Neutrophil (primary cell): ENCODE measurements around the gene MGAT4A.

Experiments used
- H3K27ac ChIP-seq: fragments of 200-600 bp; sonication (generic); 2 replicates; pipeline ENCODE4 v1.5.1; 2016; ENCODE audit warnings: mild to moderate bottlenecking, moderate library complexity
- H3K27me3 ChIP-seq: fragments of 200-600 bp; sonication (generic); 2 replicates; pipeline ENCODE4 v1.6.0; 2016; ENCODE audit warnings: mild to moderate bottlenecking
- H3K36me3 ChIP-seq: fragments of 200-600 bp; sonication (generic); 2 replicates; pipeline ENCODE4 v1.5.1; 2017
- H3K4me1 ChIP-seq, 2 experiments: fragments of 200-600 bp in 1 of 2; sonication (generic) in 1 of 2; 1 replicate in 1 of 2; 2 replicates in 1 of 2; pipeline versions ENCODE4 v1.5.1 to v1.6.1; 2013 to 2016; ENCODE audit warnings: low read depth in 1 of 2, low read length in 1 of 2, mild to moderate bottlenecking in 1 of 2, moderate library complexity in 1 of 2; ENCODE audit not compliant: control insufficient read depth in 1 of 2, insufficient read depth in 1 of 2
- H3K4me3 ChIP-seq, 2 experiments: fragments of 200-600 bp in 1 of 2; sonication (generic) in 1 of 2; 1 replicate in 1 of 2; 2 replicates in 1 of 2; pipeline ENCODE4 v1.5.1; 2013 to 2016; ENCODE audit warnings: low read depth in 1 of 2, low read length in 1 of 2, mild to moderate bottlenecking in 1 of 2, moderate library complexity in 1 of 2
- H3K9me3 ChIP-seq: fragments of 200-600 bp; sonication (generic); 2 replicates; pipeline ENCODE4 v1.5.1; 2016
- CTCF ChIP-seq: fragments of 200-600 bp; sonication (generic); IDR thresholded peaks from 2 replicates; pipeline ENCODE4 v1.5.1; 2016; ENCODE audit warnings: antibody characterized with exemption

Gene MGAT4A

GRCh38 chr2:98572676-98573075 is 158.3 kb downstream of the MGAT4A start:
- Histone ChIP-seq H3K27me3 (no peaks in the 10 kb centered on the region), H3K4me3 (no peak overlapping the region), H3K9me3 (no peaks in the 10 kb centered on the region), H3K27ac (no peak overlapping the region), H3K4me1 (no peaks in the 10 kb centered on the region), H3K36me3 (peaks cover 100% of the 10 kb centered on the region)
- no peak for TF ChIP-seq CTCF

- TF ChIP-seq CTCF, result no peak
- Histone ChIP-seq H3K4me3 (no peak overlapping the region), H3K27me3 (no peaks in the 10 kb centered on the region), H3K4me1 (no peaks in the 10 kb centered on the region), H3K27ac (no peak overlapping the region), H3K9me3 (no peaks in the 10 kb centered on the region), H3K36me3 (peaks cover 100% of the 10 kb centered on the region)
These were observed 158.7 kb downstream of the MGAT4A start for GRCh38 chr2:98572211-98572610.

GRCh38 chr2:98571796-98572195 is 159.1 kb downstream of the MGAT4A start:
- Histone ChIP-seq H3K27ac (no peak overlapping the region), H3K4me3 (no peak overlapping the region), H3K36me3 (peaks cover 100% of the 10 kb centered on the region), H3K4me1 (no peaks in the 10 kb centered on the region), H3K27me3 (no peaks in the 10 kb centered on the region), H3K9me3 (no peaks in the 10 kb centered on the region)
- TF ChIP-seq CTCF, result no peak

- peaks cover 100% of the 10 kb centered on the region for H3K36me3 ChIP-seq
- H3K9me3 ChIP-seq, result no peaks in the 10 kb centered on the region
- H3K4me1 ChIP-seq, result no peaks in the 10 kb centered on the region
- no peak overlapping the region for H3K4me3 ChIP-seq
- no peak for TF ChIP-seq CTCF
- H3K27ac ChIP-seq, result no peak overlapping the region
- H3K27me3 ChIP-seq, result no peaks in the 10 kb centered on the region
These were observed 159.7 kb downstream of the MGAT4A start for GRCh38 chr2:98571121-98571701.

GRCh38 chr2:98570356-98570755 is 160.6 kb downstream of the MGAT4A start:
- Histone ChIP-seq H3K4me3 (no peak overlapping the region), H3K4me1 (no peaks in the 10 kb centered on the region), H3K36me3 (peaks cover 100% of the 10 kb centered on the region), H3K27ac (no peak overlapping the region), H3K27me3 (no peaks in the 10 kb centered on the region), H3K9me3 (no peaks in the 10 kb centered on the region)
- TF ChIP-seq CTCF, result no peak

- no peaks in the 10 kb centered on the region for H3K9me3 ChIP-seq
- peaks cover 0 to 1% of the 10 kb centered on the region in 2 experiments for H3K4me1 ChIP-seq
- no peaks in the 10 kb centered on the region for H3K27me3 ChIP-seq
- no peak overlapping the region for H3K27ac ChIP-seq
- peaks cover 100% of the 10 kb centered on the region for H3K36me3 ChIP-seq
- no peak for TF ChIP-seq CTCF
- H3K4me3 ChIP-seq, result no peak overlapping the region
These were observed 161.0 kb downstream of the MGAT4A start for GRCh38 chr2:98569915-98570314.
